Lower lobe of right lung (tissue), 2 donors: ENCODE data around the gene GDAP1L1. TPM values are rescaled to one million over a fixed set of nuclear protein-coding genes. Genes with fewer than 3 reads are reported as not detected.

ENCODE experiments used
- ATAC-seq, 2 donors: fragments of 200-7000 bp; cut with Tn5 transposase; one replicate each; pipeline ENCODE4 v1.9.1; 2020 to 2022; ENCODE audit warnings: mild to moderate bottlenecking in 2 of 2, moderate library complexity in 2 of 2
- DNase-seq: peaks from one replicate; pipeline ENCODE4 v3.0.0-alpha.2; 2020
- H3K27ac ChIP-seq: fragments of 200-600 bp; one replicate; pipeline ENCODE4 v1.8.0; 2022
- H3K27me3 ChIP-seq: fragments of 200-600 bp; one replicate; pipeline ENCODE4 v1.8.0; 2022; ENCODE audit warnings: low read depth
- H3K36me3 ChIP-seq: fragments of 200-600 bp; one replicate; pipeline ENCODE4 v1.8.0; 2022; ENCODE audit warnings: mild to moderate bottlenecking
- H3K4me1 ChIP-seq: fragments of 200-600 bp; one replicate; pipeline ENCODE4 v1.8.0; 2022
- H3K4me3 ChIP-seq: fragments of 200-600 bp; one replicate; pipeline ENCODE4 v1.8.0; 2022; ENCODE audit warnings: mild to moderate bottlenecking
- H3K9me3 ChIP-seq: fragments of 200-600 bp; one replicate; pipeline ENCODE4 v1.8.0; 2022
- CTCF ChIP-seq: fragments of 200-600 bp; IDR thresholded peaks from one replicate; pipeline ENCODE4 v1.8.0; 2022; ENCODE audit warnings: antibody characterized with exemption, mild to moderate bottlenecking
- intact Hi-C: fragments of 100-400 bp; cut with DNase I; formaldehyde crosslinking; loops from one replicate; pipeline ENCODE4 v1.11.0; 2022
- total RNA-seq: library from RNA; stranded (reverse); fragmentation: NEBNext Ultra II Directional; extraction: Animal tissue kit (Norgen Biotek cat#: 25700); gene quantifications from one replicate; pipeline ENCODE4 v1.2.1, GENCODE V29; 2021
- donor health status: DM: no; HTN: yes; CAD: no; lungs with severe emphysema.

Gene GDAP1L1
- total RNA-seq, 1 donor from 2014 or later: not detected

- H3K4me1 ChIP-seq: peaks cover 13% of the 10 kb centered on the region
- H3K27ac ChIP-seq: peak overlapping the region; percentile 80
- peak overlapping the region; percentile 99 for H3K4me3 ChIP-seq
- peaks cover 12% of the 10 kb centered on the region for H3K36me3 ChIP-seq
- DNase-seq: no peak
- ATAC-seq: peak; percentile 29
- intact Hi-C loops: loop anchor here (5.0 kb wide), 1 partner anchor 93 kb away; no protein-coding TSS in a partner anchor
- H3K27me3 ChIP-seq: peaks cover under 1% of the 10 kb centered on the region
- TF ChIP-seq CTCF: no peak
- no peaks in the 10 kb centered on the region for H3K9me3 ChIP-seq
Observed at GRCh38 chr20:44309763-44310663, 62.9 kb downstream of the GDAP1L1 start.

- H3K4me1 ChIP-seq: peaks cover 13% of the 10 kb centered on the region
- peak; percentile 98 to 99 for ATAC-seq
- peaks cover 11% of the 10 kb centered on the region for H3K36me3 ChIP-seq
- TF ChIP-seq CTCF: peak; percentile 95
- peak within 1 kb of the TSS; percentile 99 for H3K4me3 ChIP-seq
- peaks cover 3% of the 10 kb centered on the region for H3K27me3 ChIP-seq
- H3K27ac ChIP-seq: peak within 1 kb of the TSS; percentile 80
- peak; percentile 99 for DNase-seq
- intact Hi-C loops: loop anchor here (5.0 kb wide), 1 partner anchor 94 kb away; no protein-coding TSS in a partner anchor
- no peaks in the 10 kb centered on the region for H3K9me3 ChIP-seq
Observed at GRCh38 chr20:44310664-44311639, 63.8 kb downstream of the GDAP1L1 start, which contains the start of gene FITM2. FITM2 (minus strand) TSS chr20:44311202; CDS start chr20:44311148, 54 bp downstream.

GRCh38 chr20:44314870-44315269, 67.8 kb downstream of the GDAP1L1 start:
- no peak overlapping the region for H3K27ac ChIP-seq
- no peaks in the 10 kb centered on the region for H3K36me3 ChIP-seq
- ATAC-seq (no peak), DNase-seq (no peak)
- H3K9me3 ChIP-seq: no peaks in the 10 kb centered on the region
- H3K4me3 ChIP-seq: no peak overlapping the region
- peaks cover 8% of the 10 kb centered on the region for H3K4me1 ChIP-seq
- peaks cover 3% of the 10 kb centered on the region for H3K27me3 ChIP-seq
- intact Hi-C loops: loop anchor here (5.0 kb wide), 1 partner anchor 98 kb away; no protein-coding TSS in a partner anchor
- TF ChIP-seq CTCF: no peak

GRCh38 chr20:44319839-44320422, 72.8 kb downstream of the GDAP1L1 start:
- Histone ChIP-seq H3K36me3 (no peaks in the 10 kb centered on the region), H3K4me3 (no peak overlapping the region), H3K4me1 (no peaks in the 10 kb centered on the region), H3K27ac (no peak overlapping the region), H3K27me3 (peaks cover 3% of the 10 kb centered on the region), H3K9me3 (no peaks in the 10 kb centered on the region)
- intact Hi-C loops: no loop called here
- TF ChIP-seq CTCF: no peak
- no peak for ATAC-seq
- no peak for DNase-seq

GRCh38 chr20:44324343-44324742, 77.2 kb downstream of the GDAP1L1 start:
- no peak for DNase-seq
- Histone ChIP-seq H3K27me3 (peaks cover 21% of the 10 kb centered on the region), H3K36me3 (no peaks in the 10 kb centered on the region), H3K9me3 (no peaks in the 10 kb centered on the region), H3K4me3 (no peak overlapping the region), H3K4me1 (peaks cover 6% of the 10 kb centered on the region), H3K27ac (no peak overlapping the region)
- intact Hi-C loops: no loop called here
- TF ChIP-seq CTCF: no peak
- peak in 1 of 2 donors; percentile 11 for ATAC-seq
